ENCODE data around the gene SHROOM3. TPM values are rescaled to one million over a fixed set of nuclear protein-coding genes. Genes with fewer than 3 reads are reported as not detected.

The SHROOM3 gene
- total RNA-seq, 1 donor from 2014 or later = 6.9 TPM

DNA sequence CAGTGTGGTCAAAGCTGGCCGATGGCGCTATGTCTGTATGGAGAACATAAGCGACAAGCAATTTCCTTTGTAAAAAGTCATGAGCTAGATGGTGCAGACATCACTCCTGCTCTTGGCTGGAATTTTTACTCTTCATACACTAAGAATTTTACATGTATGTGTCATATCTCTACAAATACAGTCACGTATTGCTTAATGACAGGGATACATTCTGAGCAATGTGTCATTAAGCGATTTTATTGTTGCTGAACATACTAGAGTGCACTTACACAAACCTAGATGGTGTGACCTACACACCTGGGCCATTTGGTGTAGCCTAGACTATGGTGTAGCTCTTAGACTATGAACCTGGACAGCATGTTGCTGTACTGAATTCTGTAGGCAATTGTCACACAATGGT lies 277.5 kb downstream of the SHROOM3 start:
- TF ChIP-seq POLR2AphosphoS5 (IDR thresholded peaks at IDR 0.05; ENCODE audit: insufficient read depth in 1 of 2, low read depth in 1 of 2) (no peak), POLR2A (IDR thresholded peaks at IDR 0.05) (no peak)
- TF ChIP-seq, protein P1, sequence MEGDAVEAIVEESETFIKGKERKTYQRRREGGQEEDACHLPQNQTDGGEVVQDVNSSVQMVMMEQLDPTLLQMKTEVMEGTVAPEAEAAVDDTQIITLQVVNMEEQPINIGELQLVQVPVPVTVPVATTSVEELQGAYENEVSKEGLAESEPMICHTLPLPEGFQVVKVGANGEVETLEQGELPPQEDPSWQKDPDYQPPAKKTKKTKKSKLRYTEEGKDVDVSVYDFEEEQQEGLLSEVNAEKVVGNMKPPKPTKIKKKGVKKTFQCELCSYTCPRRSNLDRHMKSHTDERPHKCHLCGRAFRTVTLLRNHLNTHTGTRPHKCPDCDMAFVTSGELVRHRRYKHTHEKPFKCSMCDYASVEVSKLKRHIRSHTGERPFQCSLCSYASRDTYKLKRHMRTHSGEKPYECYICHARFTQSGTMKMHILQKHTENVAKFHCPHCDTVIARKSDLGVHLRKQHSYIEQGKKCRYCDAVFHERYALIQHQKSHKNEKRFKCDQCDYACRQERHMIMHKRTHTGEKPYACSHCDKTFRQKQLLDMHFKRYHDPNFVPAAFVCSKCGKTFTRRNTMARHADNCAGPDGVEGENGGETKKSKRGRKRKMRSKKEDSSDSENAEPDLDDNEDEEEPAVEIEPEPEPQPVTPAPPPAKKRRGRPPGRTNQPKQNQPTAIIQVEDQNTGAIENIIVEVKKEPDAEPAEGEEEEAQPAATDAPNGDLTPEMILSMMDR (IDR thresholded peaks at IDR 0.05) = no peak
- no peak for DNase-seq (ENCODE audit: extremely low spot score in 2 of 2)
- Histone ChIP-seq H3K4me3 (no peak overlapping the region), H3K9me3 (no peaks in the 10 kb centered on the region), H3K36me3 (no peaks in the 10 kb centered on the region), H3K27ac (no peak overlapping the region), H3K4me1 (peaks cover 14% of the 10 kb centered on the region), H3K27me3 (no peaks in the 10 kb centered on the region)
- intact Hi-C loops (cut with DNase I) = no loop called here

DNA sequence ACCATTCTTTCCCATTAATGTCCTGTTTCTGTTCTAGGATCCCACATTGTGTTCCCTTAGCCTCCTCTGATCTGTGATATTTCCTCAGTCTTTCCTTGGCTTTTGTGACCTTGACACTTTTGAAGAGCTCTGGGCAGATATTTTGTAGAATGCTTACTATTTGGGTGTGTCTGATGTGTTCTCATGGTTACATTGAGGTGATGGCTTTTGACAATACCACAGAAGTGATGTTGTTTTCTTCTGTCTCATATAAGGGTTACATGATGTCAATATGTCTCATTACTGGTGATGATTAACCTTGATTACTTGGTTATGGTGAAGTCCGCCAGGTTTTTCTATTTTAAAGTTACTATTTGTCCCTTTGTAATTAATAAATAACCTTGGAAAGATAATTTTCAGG lies 279.2 kb downstream of the SHROOM3 start:
- no peak overlapping the region for H3K27ac ChIP-seq
- TF ChIP-seq, protein P1 (IDR thresholded peaks at IDR 0.05) = no peak
- TF ChIP-seq POLR2A (IDR thresholded peaks at IDR 0.05) (no peak), POLR2AphosphoS5 (IDR thresholded peaks at IDR 0.05; ENCODE audit: insufficient read depth in 1 of 2, low read depth in 1 of 2) (no peak)
- no peak for DNase-seq (ENCODE audit: extremely low spot score in 2 of 2)
- peaks cover 4% of the 10 kb centered on the region for H3K4me1 ChIP-seq
- no peaks in the 10 kb centered on the region for H3K27me3 ChIP-seq
- H3K4me3 ChIP-seq = no peak overlapping the region
- H3K36me3 ChIP-seq = no peaks in the 10 kb centered on the region
- H3K9me3 ChIP-seq = no peaks in the 10 kb centered on the region
- intact Hi-C loops (cut with DNase I) = no loop called here

DNA sequence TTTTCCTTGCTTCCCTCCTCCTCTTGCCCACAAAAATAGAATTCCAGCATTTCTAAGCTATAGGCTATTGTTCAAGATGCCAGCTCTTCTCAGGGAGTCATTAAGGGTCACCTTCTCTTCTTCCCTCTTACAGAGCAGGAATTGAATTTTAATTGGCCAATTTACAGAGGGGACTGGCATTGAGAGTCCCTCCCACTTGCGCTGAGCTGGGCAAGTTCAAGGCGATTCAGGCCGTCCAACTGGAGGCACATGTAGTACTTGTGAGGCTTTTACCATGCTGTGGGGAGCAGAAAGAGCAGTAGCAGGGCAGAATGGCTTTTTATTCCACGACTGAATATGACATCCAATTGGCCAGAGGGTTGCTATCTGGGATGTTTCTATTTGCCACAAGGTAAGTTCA lies 281.0 kb downstream of the SHROOM3 start:
- Histone ChIP-seq H3K27me3 (no peaks in the 10 kb centered on the region), H3K4me1 (no peaks in the 10 kb centered on the region), H3K36me3 (no peaks in the 10 kb centered on the region), H3K9me3 (no peaks in the 10 kb centered on the region), H3K4me3 (no peak overlapping the region), H3K27ac (no peak overlapping the region)
- intact Hi-C loops (cut with DNase I) = no loop called here
- DNase-seq (ENCODE audit: extremely low spot score in 2 of 2) = no peak
- TF ChIP-seq POLR2A (IDR thresholded peaks at IDR 0.05) (no peak), POLR2AphosphoS5 (IDR thresholded peaks at IDR 0.05; ENCODE audit: insufficient read depth in 1 of 2, low read depth in 1 of 2) (no peak)
- TF ChIP-seq, protein P1 (IDR thresholded peaks at IDR 0.05) = no peak

DNA sequence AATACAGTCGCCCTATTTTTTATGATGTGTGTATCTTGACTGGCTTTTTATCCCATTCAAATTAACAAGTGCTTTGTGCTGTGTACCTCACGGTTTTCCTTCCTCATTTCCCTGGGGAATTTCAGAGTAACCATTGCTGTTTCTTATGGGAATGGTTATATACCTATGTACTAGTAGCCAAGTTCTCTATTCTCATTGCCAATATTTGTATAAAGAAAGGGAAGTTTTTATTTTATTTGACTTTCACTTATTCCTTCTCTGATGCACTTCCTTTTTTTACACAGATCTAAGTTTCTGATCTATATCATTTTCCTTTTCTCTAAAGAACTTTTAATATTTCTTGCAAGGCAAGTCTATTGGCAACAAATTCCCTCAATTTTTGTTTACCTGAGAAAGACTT lies 281.6 kb downstream of the SHROOM3 start:
- no peak overlapping the region for H3K27ac ChIP-seq
- H3K4me3 ChIP-seq = no peak overlapping the region
- H3K27me3 ChIP-seq = no peaks in the 10 kb centered on the region
- H3K4me1 ChIP-seq = no peaks in the 10 kb centered on the region
- H3K36me3 ChIP-seq = no peaks in the 10 kb centered on the region
- no peak for DNase-seq (ENCODE audit: extremely low spot score in 2 of 2)
- no peaks in the 10 kb centered on the region for H3K9me3 ChIP-seq
- intact Hi-C loops (cut with DNase I) = no loop called here
- TF ChIP-seq, protein P1 (IDR thresholded peaks at IDR 0.05) = no peak
- no peak for TF ChIP-seq POLR2AphosphoS5 (IDR thresholded peaks at IDR 0.05; ENCODE audit: insufficient read depth in 1 of 2, low read depth in 1 of 2)
- no peak for TF ChIP-seq POLR2A (IDR thresholded peaks at IDR 0.05)

DNA sequence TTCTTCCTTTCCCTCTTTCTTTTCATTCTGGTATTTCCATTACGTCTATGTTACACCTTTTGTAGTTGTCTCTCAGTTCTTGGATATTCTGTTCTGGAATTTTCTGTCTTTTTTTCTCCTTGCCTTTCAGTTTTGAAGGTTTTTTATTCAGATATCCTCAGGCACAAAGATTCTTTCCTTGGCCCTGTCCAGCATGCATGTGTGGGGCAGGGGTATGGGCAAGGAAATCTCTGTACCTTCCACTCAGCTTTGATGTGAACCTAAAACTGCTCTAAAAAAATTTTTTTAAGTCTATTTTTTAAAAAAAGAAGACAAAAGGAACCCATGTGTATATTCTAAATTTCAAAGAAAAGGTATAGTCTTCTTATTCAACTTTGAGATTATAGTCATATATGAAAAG lies 282.4 kb downstream of the SHROOM3 start:
- Histone ChIP-seq H3K27ac (no peak overlapping the region), H3K4me1 (no peaks in the 10 kb centered on the region), H3K9me3 (no peaks in the 10 kb centered on the region), H3K27me3 (no peaks in the 10 kb centered on the region), H3K4me3 (no peak overlapping the region), H3K36me3 (no peaks in the 10 kb centered on the region)
- intact Hi-C loops (cut with DNase I) = no loop called here
- DNase-seq (ENCODE audit: extremely low spot score in 2 of 2) = no peak
- TF ChIP-seq POLR2A (IDR thresholded peaks at IDR 0.05) (no peak), POLR2AphosphoS5 (IDR thresholded peaks at IDR 0.05; ENCODE audit: insufficient read depth in 1 of 2, low read depth in 1 of 2) (no peak)
- TF ChIP-seq, protein P1 (IDR thresholded peaks at IDR 0.05) = no peak
